Islet of Langerhans (tissue), 1 donor: ENCODE data around the gene RPL12.

ENCODE experiments used
- FAIRE-seq: peaks from one replicate; lab custom pipeline; 2011; peaks lifted over from hg19 to GRCh38; lab: Jason Lieb, UNC

RPL12 gene

GRCh38 chr9:127450830-127451607 is at the start of gene RPL12, which contains the start of gene LRSAM1:
Gene RPL12 (minus strand): TSS chr9:127451406. CDS start chr9:127451317, 89 bp downstream.
Gene LRSAM1 (plus strand): TSS chr9:127451510. CDS start chr9:127454528, 3,018 bp downstream.
- no peak for FAIRE-seq

DNA sequence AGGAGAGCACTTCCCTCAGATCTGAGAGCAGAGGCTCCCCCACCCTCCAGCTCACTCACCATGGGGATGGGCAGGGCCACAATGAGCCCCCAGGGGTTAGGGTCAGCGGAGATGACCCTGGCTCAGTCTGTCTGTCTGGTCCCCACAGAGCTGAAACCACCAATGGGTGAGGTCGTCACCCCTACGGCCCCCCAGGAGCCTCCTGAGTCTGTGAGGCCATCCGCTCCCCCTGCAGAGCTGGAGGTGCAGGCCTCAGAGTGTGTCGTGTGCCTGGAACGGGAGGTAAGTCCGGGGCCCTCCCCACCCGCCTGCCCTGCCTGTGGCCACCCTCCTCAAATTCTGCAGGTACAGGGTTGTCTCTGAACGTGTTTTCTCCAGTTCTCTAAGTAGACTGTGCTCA is 49.7 kb upstream of the RPL12 start:
- no peak for FAIRE-seq

- no peak for FAIRE-seq
Observed at GRCh38 chr9:127500399-127500798, 49.2 kb upstream of the RPL12 start.

DNA sequence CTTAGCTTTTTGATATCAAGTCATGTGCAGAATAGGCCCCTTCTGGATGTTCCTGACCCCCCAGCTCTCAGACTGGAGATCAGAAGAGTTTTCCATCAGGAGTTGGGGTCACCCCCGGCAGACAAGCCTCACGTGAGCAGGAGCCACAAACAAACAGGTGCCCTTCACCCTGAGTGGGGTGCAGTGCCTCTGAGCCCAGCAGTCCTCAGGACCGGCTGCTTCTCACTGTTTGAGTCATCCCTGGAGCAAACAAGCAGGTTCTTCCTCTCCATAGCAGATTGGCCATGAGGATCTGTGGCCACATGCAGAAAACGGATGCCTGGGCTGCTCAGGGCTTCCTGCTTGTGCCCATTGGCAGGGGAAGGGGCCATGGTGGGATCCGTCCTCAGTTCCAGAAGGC is 47.1 kb upstream of the RPL12 start:
- no peak for FAIRE-seq

GRCh38 chr9:127497656-127498290 is 46.6 kb upstream of the RPL12 start:
- FAIRE-seq, result no peak

DNA sequence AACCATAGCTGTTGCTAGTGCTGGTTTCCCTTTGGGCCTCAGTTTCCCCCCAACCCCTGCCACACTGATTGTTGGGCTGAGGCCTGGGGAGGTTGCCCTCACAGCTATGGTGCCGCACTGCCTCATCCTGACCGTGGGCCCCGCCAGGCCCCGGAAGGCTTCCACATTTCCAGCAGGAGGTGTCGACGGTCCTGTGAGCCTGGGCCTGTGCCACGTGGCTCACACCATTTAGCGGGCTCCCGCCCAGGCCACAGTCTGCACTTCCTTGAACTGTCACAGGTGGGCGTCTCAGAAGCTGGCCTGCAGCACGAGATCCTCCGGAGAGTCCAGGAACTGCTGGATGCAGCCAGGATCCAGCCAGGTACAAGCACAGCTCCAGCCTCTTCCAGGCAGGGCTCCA is 45.8 kb upstream of the RPL12 start:
- no peak for FAIRE-seq

DNA sequence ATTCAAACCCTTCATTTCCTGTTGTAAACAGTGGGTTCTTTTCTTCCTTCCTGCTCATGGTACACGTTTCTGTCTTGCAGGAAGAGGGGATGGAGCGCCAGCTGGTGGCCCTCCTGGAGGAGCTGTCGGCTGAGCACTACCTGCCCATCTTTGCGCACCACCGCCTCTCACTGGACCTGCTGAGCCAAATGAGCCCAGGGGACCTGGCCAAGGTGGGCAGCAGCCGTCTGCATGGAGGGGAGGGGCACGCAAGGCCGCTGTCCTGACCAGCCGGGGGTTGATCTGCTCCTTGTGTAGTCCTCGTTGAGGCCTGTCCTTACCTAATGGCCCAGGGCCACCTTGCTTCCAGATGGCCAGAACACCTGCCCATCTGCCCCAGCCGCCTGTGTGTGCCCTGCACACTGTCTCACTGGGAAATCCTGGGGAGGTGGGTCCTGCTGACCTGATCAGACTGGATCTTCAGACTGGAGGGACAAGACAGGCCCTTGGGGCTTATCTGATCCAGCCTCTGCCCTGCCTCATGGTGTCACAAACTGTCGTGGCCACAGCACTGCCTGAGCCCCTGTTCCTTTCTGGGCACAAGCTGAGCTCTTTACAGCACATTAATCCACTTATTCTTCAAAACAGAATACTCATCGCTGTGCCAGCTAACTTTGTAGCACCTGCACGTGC is 44.8 kb upstream of the RPL12 start:
- FAIRE-seq, result no peak

GRCh38 chr9:127494304-127494702 is 43.1 kb upstream of the RPL12 start:
- no peak for FAIRE-seq

GRCh38 chr9:127493592-127494303 is 42.5 kb upstream of the RPL12 start:
- FAIRE-seq, result no peak

DNA sequence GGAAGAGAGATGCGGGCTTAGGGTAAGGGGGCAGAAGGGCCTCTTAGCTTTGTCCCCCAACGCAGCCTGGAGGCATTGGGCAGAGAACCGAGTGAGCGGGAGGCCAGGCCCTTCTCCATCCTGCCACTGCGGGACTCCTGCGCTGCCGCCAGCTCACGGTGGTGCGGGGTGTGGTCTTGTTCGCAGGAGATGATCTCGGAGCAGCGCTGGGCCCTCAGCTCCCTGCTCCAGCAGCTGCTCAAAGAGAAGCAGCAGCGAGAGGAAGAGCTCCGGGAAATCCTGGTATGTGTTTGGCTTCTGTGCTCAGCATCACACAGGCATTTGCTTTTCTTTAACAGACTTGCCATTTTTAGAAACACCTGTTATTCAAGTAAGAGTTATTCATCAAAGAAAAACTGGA is 41.4 kb upstream of the RPL12 start:
- FAIRE-seq, result no peak

GRCh38 chr9:127491516-127491915 is 40.3 kb upstream of the RPL12 start:
- FAIRE-seq, result no peak

GRCh38 chr9:127490535-127491230 is 39.5 kb upstream of the RPL12 start:
- no peak for FAIRE-seq

- FAIRE-seq, result no peak
Observed at GRCh38 chr9:127489471-127490115, 38.4 kb upstream of the RPL12 start.

DNA sequence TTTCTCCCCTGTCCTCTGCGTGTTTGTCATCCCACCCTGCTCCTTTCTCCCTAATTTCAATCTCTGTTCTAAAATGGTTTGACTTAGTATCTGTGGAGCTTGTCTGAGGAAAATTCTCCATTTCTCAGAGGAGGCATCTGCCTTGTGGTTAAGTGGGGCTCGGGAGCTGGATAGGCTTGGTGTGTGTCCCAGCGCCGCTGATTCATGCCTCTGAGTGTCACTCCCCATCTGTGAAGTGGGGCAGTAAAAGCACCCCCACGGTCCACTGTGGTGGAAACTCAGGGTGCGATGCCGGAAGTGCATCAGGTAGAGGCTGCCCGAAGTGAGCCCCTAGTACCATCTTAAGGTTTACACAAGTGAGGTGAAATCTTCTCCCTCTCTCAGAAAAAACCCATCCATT is 37.7 kb upstream of the RPL12 start:
- FAIRE-seq, result no peak

- no peak for FAIRE-seq
Observed at GRCh38 chr9:127485995-127486394, 34.8 kb upstream of the RPL12 start.

GRCh38 chr9:127482662-127483061 is 31.5 kb upstream of the RPL12 start:
- no peak for FAIRE-seq

GRCh38 chr9:127479507-127480081 is 28.4 kb upstream of the RPL12 start:
- FAIRE-seq, result no peak

DNA sequence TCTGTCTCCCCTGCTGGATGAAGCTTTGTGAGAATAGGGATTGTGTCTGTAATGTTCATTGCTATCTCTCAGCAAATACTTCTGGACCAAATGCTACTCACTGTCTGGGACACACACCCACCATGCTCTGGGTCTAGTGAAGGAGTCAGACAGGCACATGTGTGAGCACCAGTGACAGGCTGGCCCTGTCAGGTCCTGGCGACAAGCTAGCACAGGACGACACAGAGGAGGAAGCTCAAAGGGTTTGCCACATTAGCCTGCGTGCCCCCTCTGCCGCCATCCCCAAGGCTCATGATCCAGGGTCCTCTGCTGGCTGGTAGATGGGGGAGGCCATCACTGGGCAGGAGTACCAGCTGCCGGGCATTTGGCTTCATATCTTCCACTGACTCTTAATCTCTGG is 23.4 kb upstream of the RPL12 start:
- no peak for FAIRE-seq

DNA sequence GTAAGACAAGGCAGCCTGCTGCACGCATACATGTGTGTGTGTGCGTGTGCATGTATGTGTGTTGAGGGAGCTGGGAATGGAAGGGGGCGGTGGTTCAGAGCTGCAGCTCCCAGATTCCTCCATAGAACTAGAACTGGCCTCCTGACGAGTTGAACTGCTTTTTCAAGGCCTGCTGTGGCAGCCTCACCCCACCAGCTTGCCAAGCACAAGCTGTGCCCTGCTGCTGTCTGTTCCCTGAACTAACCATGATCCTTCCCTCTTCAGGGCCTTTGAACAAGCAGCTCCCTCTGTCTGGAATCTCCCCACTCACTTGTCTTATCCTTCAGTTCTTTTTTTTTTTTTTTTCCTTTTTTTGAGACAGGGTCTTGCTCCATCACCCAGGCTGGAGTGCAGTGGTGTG is 22.7 kb upstream of the RPL12 start:
- no peak for FAIRE-seq

- no peak for FAIRE-seq
Observed at GRCh38 chr9:127473501-127473900, 22.3 kb upstream of the RPL12 start.

- no peak for FAIRE-seq
Observed at GRCh38 chr9:127470662-127471061, 19.5 kb upstream of the RPL12 start.
